Activated CD4-positive, alpha-beta memory T cell treated with anti-CD3 and anti-CD28 coated beads, Interleukin-2, amount 10 ng/mL, durations not matched to agents 7 days and 5 days (primary cell): ENCODE data around the gene GAB4. TPM values are rescaled to one million over a fixed set of nuclear protein-coding genes. Genes with fewer than 3 reads are reported as not detected.
A peak's percentile ranks its signal among the peaks of the same experiment; 100 is the strongest.
"Not testable (repeated sequence)": the region's sequence is repeated elsewhere in the genome, so short reads cannot be mapped to it uniquely, and the experiment has no call there.

Experiments
- CTCF ChIA-PET: fragments of 350-600 bp; sonication (Branson Sonifier 250); formaldehyde crosslinking; loops from one replicate; lab custom pipeline; 2021; ENCODE audit warnings: antibody characterized with exemption, inconsistent platforms; lab: Charles Lee
- POLR2A ChIA-PET: fragments of 350-600 bp; sonication (Branson Sonifier 250); formaldehyde crosslinking; loops from one replicate; lab custom pipeline; 2021; ENCODE audit warnings: antibody characterized with exemption; lab: Charles Lee
- DNase-seq: peaks from one replicate; pipeline ENCODE4 v3.0.0-alpha.2; 2020
- H3K27ac Mint-ChIP-seq: one replicate; pipeline ENCODE4 v1.8.0; 2021; ENCODE audit warnings: mild to moderate bottlenecking, mixed read lengths
- H3K27me3 Mint-ChIP-seq: one replicate; pipeline ENCODE4 v1.8.0; 2021; ENCODE audit warnings: mixed read lengths
- H3K36me3 Mint-ChIP-seq: one replicate; pipeline ENCODE4 v1.8.0; 2021; ENCODE audit warnings: low read depth, mixed read lengths
- H3K4me1 Mint-ChIP-seq: one replicate; pipeline ENCODE4 v1.8.0; 2021; ENCODE audit warnings: mixed read lengths
- H3K4me3 Mint-ChIP-seq: one replicate; pipeline ENCODE4 v1.8.0; 2021; ENCODE audit warnings: mild to moderate bottlenecking, mixed read lengths
- H3K9me3 Mint-ChIP-seq: one replicate; pipeline ENCODE4 v1.8.0; 2021; ENCODE audit warnings: mixed read lengths
- total RNA-seq, 2 experiments: library from RNA; stranded (reverse); gene quantifications; one replicate each; pipeline ENCODE4 v1.2.3, GENCODE V29; 2021

GAB4 gene
- total RNA-seq, 2 experiments from 2014 or later: not detected

- H3K4me1 Mint-ChIP-seq, CTCF ChIA-PET, H3K9me3 Mint-ChIP-seq, DNase-seq, H3K4me3 Mint-ChIP-seq, POLR2A ChIA-PET, H3K36me3 Mint-ChIP-seq, H3K27ac Mint-ChIP-seq: not testable (repeated sequence)
- peaks cover 21% of the 10 kb centered on the region for H3K27me3 Mint-ChIP-seq
These were observed 7.5 kb upstream of the GAB4 start for GRCh38 chr22:17015552-17015951.

GRCh38 chr22:17014101-17014440 lies 6.0 kb upstream of the GAB4 start:
- POLR2A ChIA-PET, H3K27ac Mint-ChIP-seq, H3K4me1 Mint-ChIP-seq, CTCF ChIA-PET, DNase-seq, H3K36me3 Mint-ChIP-seq, H3K9me3 Mint-ChIP-seq, H3K4me3 Mint-ChIP-seq, H3K27me3 Mint-ChIP-seq: not testable (repeated sequence)

GRCh38 chr22:17013396-17014100 lies 5.5 kb upstream of the GAB4 start:
- H3K4me3 Mint-ChIP-seq: no peak overlapping the region
- POLR2A ChIA-PET: no interaction called here
- peaks cover 10% of the 10 kb centered on the region for H3K27me3 Mint-ChIP-seq
- H3K27ac Mint-ChIP-seq: no peak overlapping the region
- no peak for DNase-seq
- no peaks in the 10 kb centered on the region for H3K36me3 Mint-ChIP-seq
- H3K4me1 Mint-ChIP-seq: no peaks in the 10 kb centered on the region
- H3K9me3 Mint-ChIP-seq: no peaks in the 10 kb centered on the region
- CTCF ChIA-PET: no interaction called here

- H3K4me3 Mint-ChIP-seq: no peak overlapping the region
- ChIA-PET CTCF (no interaction called here), POLR2A (no interaction called here)
- DNase-seq: no peak
- no peaks in the 10 kb centered on the region for H3K4me1 Mint-ChIP-seq
- H3K9me3 Mint-ChIP-seq: no peaks in the 10 kb centered on the region
- no peaks in the 10 kb centered on the region for H3K36me3 Mint-ChIP-seq
- peaks cover 5% of the 10 kb centered on the region for H3K27me3 Mint-ChIP-seq
- no peak overlapping the region for H3K27ac Mint-ChIP-seq
These were observed 4.2 kb upstream of the GAB4 start for GRCh38 chr22:17012267-17012666.

GRCh38 chr22:17009640-17010291 lies 1.7 kb upstream of the GAB4 start:
- no peak overlapping the region for H3K27ac Mint-ChIP-seq
- no peak overlapping the region for H3K4me3 Mint-ChIP-seq
- peaks cover 18% of the 10 kb centered on the region for H3K27me3 Mint-ChIP-seq
- ChIA-PET POLR2A (no interaction called here), CTCF (no interaction called here)
- DNase-seq: no peak
- peaks cover 4% of the 10 kb centered on the region for H3K9me3 Mint-ChIP-seq
- peaks cover 4% of the 10 kb centered on the region for H3K36me3 Mint-ChIP-seq
- no peaks in the 10 kb centered on the region for H3K4me1 Mint-ChIP-seq

GRCh38 chr22:17007257-17007656 lies 765 bp downstream of the GAB4 start:
- Mint-ChIP-seq H3K27me3 (peaks cover 24% of the 10 kb centered on the region), H3K27ac (no peak overlapping the region), H3K4me1 (no peaks in the 10 kb centered on the region), H3K4me3 (no peak overlapping the region), H3K9me3 (peaks cover 9% of the 10 kb centered on the region), H3K36me3 (peaks cover 4% of the 10 kb centered on the region)
- ChIA-PET POLR2A (no interaction called here), CTCF (no interaction called here)
- DNase-seq: no peak

GRCh38 chr22:16989915-16990314 lies 18.1 kb downstream of the GAB4 start:
- no peaks in the 10 kb centered on the region for H3K36me3 Mint-ChIP-seq
- no peaks in the 10 kb centered on the region for H3K9me3 Mint-ChIP-seq
- peaks cover 8% of the 10 kb centered on the region for H3K27me3 Mint-ChIP-seq
- no peak overlapping the region for H3K4me3 Mint-ChIP-seq
- no peaks in the 10 kb centered on the region for H3K4me1 Mint-ChIP-seq
- no peak overlapping the region for H3K27ac Mint-ChIP-seq
- ChIA-PET CTCF (no interaction called here), POLR2A (no interaction called here)
- no peak for DNase-seq

- peaks cover 3% of the 10 kb centered on the region for H3K9me3 Mint-ChIP-seq
- ChIA-PET POLR2A (no interaction called here), CTCF (no interaction called here)
- no peak overlapping the region for H3K27ac Mint-ChIP-seq
- H3K27me3 Mint-ChIP-seq: peaks cover 7% of the 10 kb centered on the region
- H3K4me1 Mint-ChIP-seq: no peaks in the 10 kb centered on the region
- H3K36me3 Mint-ChIP-seq: no peaks in the 10 kb centered on the region
- no peak for DNase-seq
- no peak overlapping the region for H3K4me3 Mint-ChIP-seq
These were observed 19.8 kb downstream of the GAB4 start for GRCh38 chr22:16988257-16988656.

- no peak for DNase-seq
- H3K27ac Mint-ChIP-seq: no peak overlapping the region
- H3K36me3 Mint-ChIP-seq: no peaks in the 10 kb centered on the region
- ChIA-PET POLR2A (no interaction called here), CTCF (no interaction called here)
- H3K27me3 Mint-ChIP-seq: peaks cover 7% of the 10 kb centered on the region
- no peak overlapping the region for H3K4me3 Mint-ChIP-seq
- H3K4me1 Mint-ChIP-seq: no peaks in the 10 kb centered on the region
- H3K9me3 Mint-ChIP-seq: peaks cover 5% of the 10 kb centered on the region
These were observed 20.2 kb downstream of the GAB4 start for GRCh38 chr22:16987822-16988221.

- H3K27ac Mint-ChIP-seq: no peak overlapping the region
- no peaks in the 10 kb centered on the region for H3K36me3 Mint-ChIP-seq
- no peaks in the 10 kb centered on the region for H3K9me3 Mint-ChIP-seq
- ChIA-PET CTCF (no interaction called here), POLR2A (no interaction called here)
- H3K27me3 Mint-ChIP-seq: peaks cover 28% of the 10 kb centered on the region
- DNase-seq: peak; percentile 1
- H3K4me3 Mint-ChIP-seq: no peak overlapping the region
- no peaks in the 10 kb centered on the region for H3K4me1 Mint-ChIP-seq
These were observed 32.7 kb downstream of the GAB4 start for GRCh38 chr22:16975155-16975885.

GRCh38 chr22:16974298-16975084 lies 33.5 kb downstream of the GAB4 start:
- ChIA-PET POLR2A (no interaction called here), CTCF (no interaction called here)
- peak; percentile 8 for DNase-seq
- Mint-ChIP-seq H3K4me3 (no peak overlapping the region), H3K27ac (no peak overlapping the region), H3K4me1 (no peaks in the 10 kb centered on the region), H3K9me3 (no peaks in the 10 kb centered on the region), H3K36me3 (no peaks in the 10 kb centered on the region), H3K27me3 (peaks cover 28% of the 10 kb centered on the region)

- POLR2A ChIA-PET: no interaction called here
- no peaks in the 10 kb centered on the region for H3K36me3 Mint-ChIP-seq
- H3K9me3 Mint-ChIP-seq: no peaks in the 10 kb centered on the region
- DNase-seq: peak; percentile 4
- H3K4me1 Mint-ChIP-seq: no peaks in the 10 kb centered on the region
- no peak overlapping the region for H3K4me3 Mint-ChIP-seq
- CTCF ChIA-PET: no interaction called here
- no peak overlapping the region for H3K27ac Mint-ChIP-seq
- peaks cover 28% of the 10 kb centered on the region for H3K27me3 Mint-ChIP-seq
These were observed 34.3 kb downstream of the GAB4 start for GRCh38 chr22:16973591-16974297.
